Mesenchymal stem cell (in vitro differentiated cells and primary cell): ENCODE data around the gene MCRS1.

Source experiments
- DNase-seq: peaks from one replicate; pipeline ENCODE4 v3.0.0-alpha.2; 2013
- H2AFZ ChIP-seq: one replicate; pipeline ENCODE4 v1.6.1; 2013; ENCODE audit warnings: low read depth, mild to moderate bottlenecking, control low read depth, inconsistent platforms, low read length, moderate library complexity
- H2AK5ac ChIP-seq: 2 replicates; pipeline ENCODE4 v1.6.1; 2013; ENCODE audit warnings: low read length, moderate library complexity, mild to moderate bottlenecking, inconsistent platforms; ENCODE audit not compliant: severe bottlenecking
- H2BK120ac ChIP-seq: one replicate; pipeline ENCODE4 v1.6.1; 2013; ENCODE audit warnings: low read depth, mild to moderate bottlenecking, inconsistent platforms, low read length, moderate library complexity
- H2BK12ac ChIP-seq, 2 experiments: one replicate each; pipeline ENCODE4 v1.6.1; 2013; ENCODE audit warnings: inconsistent platforms in 2 of 2, low read length in 2 of 2, mild to moderate bottlenecking in 2 of 2, moderate library complexity in 2 of 2, control low read depth in 1 of 2
- H2BK15ac ChIP-seq: one replicate; pipeline ENCODE4 v1.6.1; 2013; ENCODE audit warnings: mild to moderate bottlenecking, low read depth, inconsistent platforms; ENCODE audit not compliant: poor library complexity, severe bottlenecking
- H2BK5ac ChIP-seq: 2 replicates; pipeline ENCODE4 v1.6.1; 2013; ENCODE audit warnings: low read depth, mild to moderate bottlenecking, low read length, control low read depth, inconsistent platforms; ENCODE audit not compliant: poor library complexity, severe bottlenecking
- H3K14ac ChIP-seq, 2 experiments: one replicate each; pipeline ENCODE4 v1.6.1; 2013; ENCODE audit warnings: inconsistent platforms in 2 of 2, low read length in 2 of 2, control low read depth in 1 of 2, mild to moderate bottlenecking in 1 of 2, moderate library complexity in 1 of 2
- H3K18ac ChIP-seq, 2 experiments: one replicate each; pipeline ENCODE4 v1.6.1; 2013; ENCODE audit warnings: inconsistent platforms in 2 of 2, low read length in 2 of 2, control low read depth in 1 of 2, low read depth in 1 of 2, mild to moderate bottlenecking in 1 of 2
- H3K23ac ChIP-seq, 2 experiments: one replicate each; pipeline ENCODE4 v1.6.1; 2013; ENCODE audit warnings: inconsistent platforms in 2 of 2, low read length in 2 of 2, mild to moderate bottlenecking in 2 of 2, moderate library complexity in 2 of 2, control low read depth in 1 of 2
- H3K27ac ChIP-seq: 2 replicates; pipeline ENCODE4 v1.5.1; 2013; ENCODE audit warnings: mild to moderate bottlenecking, moderate library complexity, low read length, control low read depth, inconsistent platforms; ENCODE audit not compliant: poor library complexity, severe bottlenecking
- H3K27me3 ChIP-seq, 2 experiments: 2 replicates each; pipeline versions ENCODE4 v1.6.1 to v1.7.0; 2013; ENCODE audit warnings: low read length in 2 of 2, mild to moderate bottlenecking in 2 of 2, moderate library complexity in 2 of 2, control low read depth in 1 of 2, inconsistent platforms in 1 of 2; ENCODE audit not compliant: control insufficient read depth in 1 of 2, insufficient read depth in 1 of 2
- H3K36me3 ChIP-seq, 2 experiments: 2 replicates each; pipeline versions ENCODE4 v1.6.1 to v1.7.0; 2013; ENCODE audit warnings: low read length in 2 of 2, control low read depth in 1 of 2, inconsistent platforms in 1 of 2, low read depth in 1 of 2, mild to moderate bottlenecking in 1 of 2; ENCODE audit not compliant: insufficient read depth in 2 of 2, control insufficient read depth in 1 of 2
- H3K4ac ChIP-seq, 2 experiments: one replicate each; pipeline ENCODE4 v1.6.1; 2013; ENCODE audit warnings: inconsistent platforms in 2 of 2, low read length in 2 of 2, mild to moderate bottlenecking in 2 of 2, moderate library complexity in 2 of 2, control low read depth in 1 of 2, low read depth in 1 of 2
- H3K4me1 ChIP-seq: 2 replicates; pipeline ENCODE4 v1.6.1; 2013; ENCODE audit warnings: low read depth, low read length, control low read depth; ENCODE audit not compliant: control insufficient read depth, insufficient read depth
- H3K4me2 ChIP-seq: 2 replicates; pipeline ENCODE4 v1.6.1; 2013; ENCODE audit warnings: low read length, mild to moderate bottlenecking, inconsistent platforms; ENCODE audit not compliant: poor library complexity, severe bottlenecking
- H3K4me3 ChIP-seq, 2 experiments: 2 replicates each; pipeline versions ENCODE4 v1.5.1 to v1.7.0; 2013; ENCODE audit warnings: low read length in 2 of 2, mild to moderate bottlenecking in 2 of 2, control low read depth in 1 of 2, low read depth in 1 of 2; ENCODE audit not compliant: insufficient read depth in 1 of 2
- H3K79me1 ChIP-seq: replicated peaks from 2 replicates; pipeline ENCODE4 v1.6.1; 2013; ENCODE audit warnings: mild to moderate bottlenecking, control low read depth, low read length, inconsistent platforms; ENCODE audit not compliant: poor library complexity, severe bottlenecking
- H3K9ac ChIP-seq: 2 replicates; pipeline ENCODE4 v1.7.0; 2013; ENCODE audit warnings: mild to moderate bottlenecking, low read length, moderate library complexity
- H3K9me3 ChIP-seq: 2 replicates; pipeline ENCODE4 v1.7.0; 2013; ENCODE audit warnings: mild to moderate bottlenecking, low read length; ENCODE audit not compliant: control insufficient read depth
- H4K8ac ChIP-seq: one replicate; pipeline ENCODE4 v1.6.1; 2013; ENCODE audit warnings: inconsistent platforms, mild to moderate bottlenecking, low read length, moderate library complexity
- H4K91ac ChIP-seq: one replicate; pipeline ENCODE4 v1.6.1; 2013; ENCODE audit warnings: mild to moderate bottlenecking, low read length, inconsistent platforms
- WGBS: methylation state at CpG from one replicate; pipeline ENCODE4 v1.1.7; 2013; ENCODE audit warnings: mixed read lengths; 5-methylcytosine and 5-hydroxymethylcytosine counted together

Gene MCRS1

GRCh38 chr12:49525942-49526341 lies 42.0 kb downstream of the MCRS1 start:
- Histone ChIP-seq H2AK5ac (no peak overlapping the region), H3K36me3 (peaks cover 26 to 62% of the 10 kb centered on the region in 2 experiments), H2BK120ac (no peak overlapping the region), H2BK5ac (no peak overlapping the region), H3K9me3 (no peaks in the 10 kb centered on the region), H2AFZ (no peak overlapping the region), H3K18ac (no peak overlapping the region), H2BK15ac (no peak overlapping the region), H2BK12ac (no peak overlapping the region), H3K4me1 (no peaks in the 10 kb centered on the region), H3K27ac (no peak overlapping the region), H3K4me3 (no peak overlapping the region), H3K4ac (no peak overlapping the region), H3K9ac (no peak overlapping the region), H3K79me1 (no peaks in the 10 kb centered on the region), H4K91ac (no peak overlapping the region), H4K8ac (no peak overlapping the region), H3K4me2 (no peak overlapping the region), H3K27me3 (no peaks in the 10 kb centered on the region), H3K14ac (no peak overlapping the region), H3K23ac (no peak overlapping the region)
- 98% methylated on average over 5 of the region's 7 CpGs for WGBS
- DNase-seq: no peak

GRCh38 chr12:49524660-49525324 lies 43.1 kb downstream of the MCRS1 start:
- H4K8ac ChIP-seq: no peak overlapping the region
- H3K27me3 ChIP-seq: no peaks in the 10 kb centered on the region
- no peak overlapping the region for H4K91ac ChIP-seq
- H3K14ac ChIP-seq: no peak overlapping the region
- WGBS: 94% methylated on average over 6 of the region's 6 CpGs
- no peaks in the 10 kb centered on the region for H3K4me1 ChIP-seq
- H2AFZ ChIP-seq: no peak overlapping the region
- no peak overlapping the region for H3K4me2 ChIP-seq
- no peak overlapping the region for H3K18ac ChIP-seq
- no peak overlapping the region for H3K27ac ChIP-seq
- H3K9ac ChIP-seq: no peak overlapping the region
- no peaks in the 10 kb centered on the region for H3K9me3 ChIP-seq
- no peaks in the 10 kb centered on the region for H3K79me1 ChIP-seq
- no peak overlapping the region for H2AK5ac ChIP-seq
- H2BK15ac ChIP-seq: no peak overlapping the region
- H3K4me3 ChIP-seq: no peak overlapping the region
- H3K4ac ChIP-seq: no peak overlapping the region
- no peak overlapping the region for H2BK120ac ChIP-seq
- no peak for DNase-seq
- no peak overlapping the region for H3K23ac ChIP-seq
- H2BK5ac ChIP-seq: no peak overlapping the region
- H2BK12ac ChIP-seq: no peak overlapping the region
- H3K36me3 ChIP-seq: peaks cover 25 to 63% of the 10 kb centered on the region in 2 experiments

- 96% methylated on average over 4 of the region's 4 CpGs for whole genome bisulfite sequencing
Observed at GRCh38 chr12:49521389-49521788, 46.6 kb downstream of the MCRS1 start.

GRCh38 chr12:49519574-49519936 lies 48.4 kb downstream of the MCRS1 start:
- no peak overlapping the region for H3K4ac ChIP-seq
- H3K23ac ChIP-seq: no peak overlapping the region
- WGBS: 98% methylated on average over 5 of the region's 5 CpGs
- H3K9me3 ChIP-seq: no peaks in the 10 kb centered on the region
- no peak overlapping the region for H3K27ac ChIP-seq
- no peak overlapping the region for H4K91ac ChIP-seq
- no peak overlapping the region for H4K8ac ChIP-seq
- peaks cover 4% of the 10 kb centered on the region for H3K4me1 ChIP-seq
- no peak overlapping the region for H3K4me2 ChIP-seq
- no peak overlapping the region for H3K9ac ChIP-seq
- no peaks in the 10 kb centered on the region for H3K27me3 ChIP-seq
- no peak overlapping the region for H3K4me3 ChIP-seq
- H2BK5ac ChIP-seq: no peak overlapping the region
- no peak overlapping the region for H2AFZ ChIP-seq
- H3K18ac ChIP-seq: no peak overlapping the region
- peaks cover 9 to 41% of the 10 kb centered on the region in 2 experiments for H3K36me3 ChIP-seq
- no peak overlapping the region for H2BK15ac ChIP-seq
- H2AK5ac ChIP-seq: no peak overlapping the region
- peaks cover 2% of the 10 kb centered on the region for H3K79me1 ChIP-seq
- DNase-seq: no peak
- H2BK120ac ChIP-seq: no peak overlapping the region
- no peak overlapping the region for H2BK12ac ChIP-seq
- H3K14ac ChIP-seq: no peak overlapping the region

More at GRCh38 chr12:49521389-49521788, 46.6 kb downstream of the MCRS1 start:
- no peak overlapping the region for H4K91ac ChIP-seq
- H3K79me1 ChIP-seq: peaks cover 2% of the 10 kb centered on the region
- no peak overlapping the region for H2AFZ ChIP-seq
- no peak overlapping the region for H3K4ac ChIP-seq
- no peak for DNase-seq
- H3K9me3 ChIP-seq: no peaks in the 10 kb centered on the region
- no peak overlapping the region for H3K27ac ChIP-seq
- no peak overlapping the region for H3K4me2 ChIP-seq
- no peak overlapping the region for H2BK12ac ChIP-seq
- peaks cover 20 to 59% of the 10 kb centered on the region in 2 experiments for H3K36me3 ChIP-seq
- H2AK5ac ChIP-seq: no peak overlapping the region
- no peaks in the 10 kb centered on the region for H3K27me3 ChIP-seq
- no peak overlapping the region for H3K4me3 ChIP-seq
- H2BK15ac ChIP-seq: no peak overlapping the region
- H3K4me1 ChIP-seq: no peaks in the 10 kb centered on the region
- no peak overlapping the region for H3K23ac ChIP-seq
- no peak overlapping the region for H2BK5ac ChIP-seq
- H3K9ac ChIP-seq: no peak overlapping the region
- H3K18ac ChIP-seq: no peak overlapping the region
- H3K14ac ChIP-seq: no peak overlapping the region
- H4K8ac ChIP-seq: no peak overlapping the region
- H2BK120ac ChIP-seq: no peak overlapping the region
